Stimulated activated CD8-positive, alpha-beta memory T cell treated with anti-CD3 and anti-CD28 coated beads, Interleukin-12 subunit alpha, Interleukin-12 subunit beta, amount 100 ng/mL, for 24 hours (primary cell): ENCODE measurements around the gene ARHGEF10L.

Experiments used
- DNase-seq: peaks from one replicate; pipeline ENCODE4 v3.0.0-alpha.2; 2020; ENCODE audit errors: extremely low read depth

The ARHGEF10L gene

GRCh38 chr1:17635811-17636210 lies 96.3 kb downstream of the ARHGEF10L start:
- DNase-seq: no peak

DNA sequence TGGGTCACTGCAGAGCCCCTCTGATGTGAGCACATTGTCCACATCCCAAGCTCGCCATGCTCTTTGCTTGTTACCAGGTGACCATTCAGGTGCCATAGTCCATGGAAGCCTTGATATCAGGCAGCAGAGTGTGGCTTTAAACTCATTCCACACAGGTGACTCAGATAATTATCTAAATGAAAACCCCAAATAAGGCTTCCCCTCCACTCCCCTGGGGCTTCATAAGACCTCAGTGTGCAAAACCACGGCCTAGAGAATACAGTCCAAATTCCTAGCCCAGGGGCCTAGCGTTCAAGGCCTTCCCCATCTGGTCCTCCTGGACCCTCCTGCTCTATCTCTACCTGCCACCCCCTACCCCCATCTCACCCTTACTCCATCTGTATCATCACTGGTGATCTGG lies 97.1 kb downstream of the ARHGEF10L start:
- DNase-seq: no peak

DNA sequence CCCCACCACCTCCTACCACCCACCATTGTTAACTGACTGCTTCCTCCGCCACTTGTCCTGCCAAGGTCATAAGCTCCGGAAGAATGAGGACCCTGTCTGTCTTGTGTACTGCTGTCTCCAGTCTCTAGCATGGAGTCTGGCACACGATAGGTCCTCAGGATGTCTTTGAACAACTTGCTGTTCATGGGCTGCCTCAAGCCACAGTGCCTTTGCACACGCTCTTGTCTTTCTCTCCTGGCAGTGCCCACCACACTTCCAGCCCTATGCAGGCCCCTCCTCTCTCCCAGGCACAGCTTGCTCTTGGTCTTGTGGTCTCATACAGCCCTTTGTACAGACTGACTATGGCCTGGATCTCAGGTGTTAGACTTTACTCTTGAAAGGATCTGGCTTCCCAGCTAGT lies 97.6 kb downstream of the ARHGEF10L start:
- no peak for DNase-seq

DNA sequence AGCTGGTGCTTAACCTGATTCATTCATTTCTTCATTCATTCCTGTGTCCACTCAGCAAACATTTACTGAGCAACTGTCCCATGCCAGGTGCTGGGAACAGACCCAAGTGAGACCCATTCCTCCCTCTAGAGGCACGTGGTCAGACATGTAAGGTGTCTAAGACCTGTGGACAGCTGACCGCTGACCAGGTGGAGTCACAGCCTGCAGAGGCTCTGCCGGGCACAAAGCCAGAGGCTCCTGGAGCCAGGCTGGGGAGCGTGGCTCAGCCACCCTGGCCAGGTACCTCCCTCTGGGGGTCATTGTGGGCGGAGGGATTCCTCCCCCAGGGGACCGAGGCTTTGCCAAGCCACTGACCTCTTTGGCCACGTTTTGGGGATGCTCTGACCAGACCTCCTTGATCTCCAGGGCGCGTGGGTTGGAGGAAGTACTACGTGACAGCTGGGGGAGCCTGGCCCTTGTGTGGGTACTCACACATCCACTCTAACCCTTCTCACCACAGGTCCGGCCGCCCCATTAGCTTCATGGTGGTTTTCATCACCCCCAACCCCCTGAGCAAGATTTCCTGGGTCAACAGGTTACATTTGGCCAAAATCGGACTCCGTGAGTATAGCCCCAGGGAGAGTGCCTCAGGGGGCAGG lies 100.3 kb downstream of the ARHGEF10L start:
- no peak for DNase-seq

DNA sequence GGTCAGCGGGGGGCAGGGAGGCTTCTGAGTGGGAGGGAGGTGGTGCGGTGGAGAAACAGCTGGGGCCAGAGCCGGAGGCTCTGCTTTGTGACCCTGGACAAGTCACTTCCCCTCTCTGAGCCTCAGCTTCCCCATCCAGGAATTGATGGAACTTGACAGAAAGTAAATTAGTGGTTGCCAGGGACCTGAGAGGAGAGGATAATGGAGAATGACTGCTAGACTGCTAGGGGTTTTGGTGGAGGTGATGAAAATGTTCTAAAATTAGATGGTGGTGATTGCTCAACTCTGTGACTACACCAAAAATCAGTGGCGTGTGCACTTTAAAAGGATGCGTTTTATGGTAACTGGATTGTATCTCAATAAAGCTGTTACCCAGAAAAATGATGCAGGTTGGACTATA lies 100.9 kb downstream of the ARHGEF10L start:
- no peak for DNase-seq

DNA sequence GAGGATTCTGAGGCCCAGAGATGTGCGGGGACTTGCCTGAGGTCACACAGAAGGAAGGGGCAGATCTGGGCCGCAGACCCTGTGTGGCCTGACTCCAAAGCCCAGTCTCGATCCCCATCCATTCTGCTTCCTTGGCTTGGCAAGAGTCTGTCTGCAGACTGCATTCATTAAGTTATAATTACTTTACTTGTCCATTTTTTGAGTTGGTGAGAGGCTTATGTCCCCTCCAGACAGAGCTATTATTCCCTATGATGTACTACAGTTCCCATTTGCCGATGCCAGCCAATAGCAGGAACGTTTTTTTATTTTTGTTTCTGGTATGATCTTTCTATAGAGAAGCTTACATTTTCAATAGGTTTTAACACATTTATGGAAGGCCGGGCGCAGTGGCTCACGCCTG lies 101.5 kb downstream of the ARHGEF10L start:
- no peak for DNase-seq

DNA sequence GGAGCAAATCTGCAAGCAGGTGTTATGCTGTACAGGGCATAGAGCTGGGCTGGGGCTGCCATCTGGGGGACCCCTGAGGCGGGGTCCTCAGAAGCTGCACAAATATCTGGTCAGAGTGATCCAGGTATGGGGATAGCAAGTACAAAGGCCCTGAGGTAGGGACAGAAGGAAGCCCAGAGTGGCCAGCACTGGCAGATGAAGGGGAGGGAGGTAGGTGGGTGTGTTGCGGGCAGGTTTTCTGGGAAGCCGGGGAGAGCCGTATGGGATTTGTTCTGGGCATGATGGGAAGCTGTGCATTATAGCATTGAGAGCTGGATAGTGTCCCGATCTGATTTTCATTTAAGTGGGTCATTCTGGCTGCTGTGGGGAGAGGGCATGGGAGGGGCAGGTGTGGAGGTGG lies 102.7 kb downstream of the ARHGEF10L start:
- no peak for DNase-seq

GRCh38 chr1:17642943-17643342 lies 103.4 kb downstream of the ARHGEF10L start:
- no peak for DNase-seq

DNA sequence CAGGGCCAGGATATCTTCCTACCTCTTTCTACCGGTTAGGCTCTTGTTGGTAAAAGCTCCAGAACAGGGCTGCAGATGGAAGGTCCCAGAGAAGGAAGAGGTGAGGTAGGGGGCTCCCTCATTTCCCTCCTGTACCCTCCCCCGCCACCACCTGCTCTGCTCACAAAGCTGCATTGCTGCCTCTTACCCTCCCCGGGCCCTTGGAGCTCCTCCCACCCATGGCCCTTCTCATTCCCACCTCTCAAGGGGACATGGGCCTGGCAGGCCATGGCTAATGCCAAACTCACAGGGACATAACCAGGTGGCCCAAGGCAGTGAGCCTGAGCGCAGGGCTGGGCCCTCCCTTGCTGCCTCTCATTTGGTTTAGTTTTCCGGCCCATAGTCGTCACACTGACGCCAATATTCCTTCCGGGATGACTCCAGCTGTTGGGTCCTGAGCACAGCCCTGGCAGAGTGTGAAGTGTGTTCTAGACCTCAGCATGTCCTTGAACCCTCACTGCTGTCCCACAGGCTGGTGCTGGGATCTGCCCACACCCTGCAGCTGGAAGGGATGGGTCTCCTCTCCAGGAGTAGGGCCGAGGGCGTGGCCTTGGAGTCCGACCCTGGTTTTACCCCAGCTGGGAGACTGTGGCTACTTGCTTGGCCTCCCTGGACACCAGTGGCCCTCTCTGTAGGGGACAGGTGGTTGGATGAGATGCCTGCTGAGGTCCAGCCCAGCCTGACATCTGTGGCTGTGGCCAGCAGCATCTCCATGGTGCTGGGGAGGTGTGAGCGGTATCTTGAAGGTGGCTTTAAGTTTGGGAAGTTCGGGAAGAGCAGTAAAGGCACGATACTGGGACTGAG lies 104.6 kb downstream of the ARHGEF10L start:
- no peak for DNase-seq

DNA sequence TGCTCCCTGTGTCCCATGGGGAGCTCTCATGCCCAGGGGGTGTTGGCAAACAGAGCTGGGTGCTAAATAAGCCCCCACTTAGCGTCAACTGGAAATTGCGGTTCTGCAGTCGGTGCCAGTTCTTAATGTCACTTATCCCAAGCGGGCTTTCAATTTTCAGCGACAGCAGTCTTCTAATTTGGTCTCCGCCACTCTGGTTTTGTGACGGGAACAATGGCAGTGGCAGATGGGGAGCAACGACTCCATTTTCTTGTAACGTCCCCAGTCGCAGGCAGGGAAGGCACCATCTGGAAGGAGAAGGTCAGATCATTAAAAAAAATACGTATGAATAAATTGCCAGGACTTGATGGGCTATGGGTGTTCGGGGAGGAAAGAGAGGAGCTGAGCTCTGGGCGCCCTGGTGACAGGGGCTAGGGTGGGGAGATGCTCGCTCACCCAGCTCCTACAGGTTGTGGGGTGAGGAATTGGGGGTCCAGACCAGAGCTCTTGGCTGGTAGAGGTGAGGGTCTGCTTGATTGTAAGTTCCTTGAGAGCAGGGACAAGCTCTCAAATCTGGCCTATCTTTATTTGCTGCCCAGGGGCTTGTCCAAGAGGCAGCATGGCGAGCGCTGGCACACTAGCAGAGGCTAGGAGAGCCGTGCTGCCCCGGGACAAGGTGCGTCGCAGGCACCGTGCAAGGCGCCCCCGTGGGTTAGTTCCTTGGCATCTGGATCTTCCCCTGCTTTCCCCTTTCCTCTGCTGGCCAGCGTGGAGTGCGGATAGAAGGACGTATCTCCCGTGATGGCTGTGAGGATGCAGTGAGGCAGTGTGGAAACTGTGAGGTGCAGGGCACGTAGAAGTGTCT lies 105.8 kb downstream of the ARHGEF10L start:
- no peak for DNase-seq

DNA sequence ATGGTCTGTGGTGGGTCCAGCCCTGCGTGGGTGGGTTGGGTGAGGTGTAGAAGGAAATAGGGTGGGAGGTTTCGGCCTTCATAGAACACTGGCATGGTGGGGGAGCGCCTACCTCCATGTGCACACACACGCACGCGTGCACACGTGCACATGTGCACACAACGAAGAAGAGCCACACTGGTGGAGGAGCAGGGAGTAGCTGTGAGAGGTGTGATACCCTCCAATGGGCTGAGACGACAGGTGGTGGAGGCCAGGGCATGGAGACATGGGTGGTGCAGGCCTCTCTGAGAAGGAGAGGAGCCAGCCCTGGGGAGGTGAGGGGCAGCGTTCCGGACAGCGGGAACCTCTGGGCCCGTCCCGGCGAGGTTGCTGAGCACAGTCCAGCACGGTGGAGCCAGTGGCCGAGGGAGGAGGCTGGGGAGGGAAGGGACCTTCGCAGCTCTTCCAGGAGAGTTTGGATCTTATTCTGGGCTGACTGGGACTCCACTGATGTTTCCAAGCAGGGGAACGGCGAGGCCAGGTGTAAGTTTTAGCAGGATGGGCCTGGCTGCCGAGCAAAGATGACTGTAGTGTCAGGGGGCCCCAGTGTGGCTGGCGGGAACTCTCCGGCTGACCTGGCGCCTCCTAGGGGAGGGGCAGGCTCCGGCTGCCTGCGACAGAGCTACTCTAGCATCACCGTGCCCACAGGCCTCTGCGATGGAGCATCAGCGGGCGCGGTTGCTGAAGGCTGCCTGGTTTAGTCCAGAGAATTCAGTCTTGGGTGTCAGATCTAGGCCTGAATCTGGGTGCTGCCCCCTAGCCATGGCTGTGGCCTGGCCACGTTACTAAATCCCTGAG lies 107.2 kb downstream of the ARHGEF10L start:
- DNase-seq: no peak

- no peak for DNase-seq
These were observed 109.1 kb downstream of the ARHGEF10L start for GRCh38 chr1:17648457-17649145.

- DNase-seq: no peak
These were observed 110.0 kb downstream of the ARHGEF10L start for GRCh38 chr1:17649371-17650106.

GRCh38 chr1:17653276-17653675 lies 113.8 kb downstream of the ARHGEF10L start:
- no peak for DNase-seq

GRCh38 chr1:17653728-17654351 lies 114.3 kb downstream of the ARHGEF10L start:
- DNase-seq: peak; percentile 3

GRCh38 chr1:17654519-17654918 lies 115.0 kb downstream of the ARHGEF10L start:
- no peak for DNase-seq

DNA sequence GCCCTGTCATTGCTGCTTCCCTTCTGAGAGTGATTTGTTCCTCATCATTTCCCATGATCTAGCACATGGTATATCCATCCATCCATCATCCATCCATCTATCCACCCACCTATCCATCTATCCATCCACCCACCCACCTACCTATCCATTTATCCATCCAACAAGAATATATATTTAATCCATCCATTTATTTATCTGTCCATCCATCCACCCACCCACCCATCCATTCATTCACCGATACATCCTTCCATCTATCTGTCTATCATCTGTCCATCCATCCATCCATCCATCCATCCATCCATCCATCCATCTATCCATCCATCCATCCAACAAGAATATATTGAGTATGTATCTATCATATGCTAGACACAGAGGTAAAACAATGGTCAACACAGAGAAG lies 115.7 kb downstream of the ARHGEF10L start:
- no peak for DNase-seq

- no peak for DNase-seq
These were observed 116.4 kb downstream of the ARHGEF10L start for GRCh38 chr1:17655922-17656321.

- DNase-seq: no peak
These were observed 117.9 kb downstream of the ARHGEF10L start for GRCh38 chr1:17657436-17657835.

DNA sequence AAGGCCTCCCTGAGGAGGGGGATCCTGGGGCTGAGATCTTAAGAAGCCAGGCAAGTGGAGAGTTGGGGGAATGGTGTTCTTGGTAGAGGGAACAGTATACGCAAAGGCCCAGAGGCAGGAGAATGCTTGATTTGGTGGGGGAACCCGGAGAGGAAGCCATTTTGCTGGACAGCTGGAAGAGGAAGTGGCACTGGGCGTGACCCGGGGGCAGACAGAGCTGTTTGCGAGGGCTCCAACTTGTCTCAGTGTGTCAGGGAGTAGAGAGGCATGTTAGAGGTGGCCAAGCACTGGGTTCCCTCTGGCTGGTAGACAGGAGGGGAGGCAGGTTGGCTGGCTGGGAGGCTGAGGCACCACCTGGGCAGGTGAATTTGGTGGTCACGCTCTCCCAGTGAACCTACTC lies 119.3 kb downstream of the ARHGEF10L start:
- DNase-seq: no peak
